Limb (tissue), 2 donors: Measurements from ENCODE around the gene SLC7A6.
A peak's percentile ranks its signal among the peaks of the same experiment; 100 is the strongest.

ENCODE experiments used
- DNase-seq, 2 donors: peaks; one replicate each; pipeline ENCODE4 v3.0.0-alpha.2; 2016; ENCODE audit errors: extremely low spot score in 2 of 2

SLC7A6 gene

DNA sequence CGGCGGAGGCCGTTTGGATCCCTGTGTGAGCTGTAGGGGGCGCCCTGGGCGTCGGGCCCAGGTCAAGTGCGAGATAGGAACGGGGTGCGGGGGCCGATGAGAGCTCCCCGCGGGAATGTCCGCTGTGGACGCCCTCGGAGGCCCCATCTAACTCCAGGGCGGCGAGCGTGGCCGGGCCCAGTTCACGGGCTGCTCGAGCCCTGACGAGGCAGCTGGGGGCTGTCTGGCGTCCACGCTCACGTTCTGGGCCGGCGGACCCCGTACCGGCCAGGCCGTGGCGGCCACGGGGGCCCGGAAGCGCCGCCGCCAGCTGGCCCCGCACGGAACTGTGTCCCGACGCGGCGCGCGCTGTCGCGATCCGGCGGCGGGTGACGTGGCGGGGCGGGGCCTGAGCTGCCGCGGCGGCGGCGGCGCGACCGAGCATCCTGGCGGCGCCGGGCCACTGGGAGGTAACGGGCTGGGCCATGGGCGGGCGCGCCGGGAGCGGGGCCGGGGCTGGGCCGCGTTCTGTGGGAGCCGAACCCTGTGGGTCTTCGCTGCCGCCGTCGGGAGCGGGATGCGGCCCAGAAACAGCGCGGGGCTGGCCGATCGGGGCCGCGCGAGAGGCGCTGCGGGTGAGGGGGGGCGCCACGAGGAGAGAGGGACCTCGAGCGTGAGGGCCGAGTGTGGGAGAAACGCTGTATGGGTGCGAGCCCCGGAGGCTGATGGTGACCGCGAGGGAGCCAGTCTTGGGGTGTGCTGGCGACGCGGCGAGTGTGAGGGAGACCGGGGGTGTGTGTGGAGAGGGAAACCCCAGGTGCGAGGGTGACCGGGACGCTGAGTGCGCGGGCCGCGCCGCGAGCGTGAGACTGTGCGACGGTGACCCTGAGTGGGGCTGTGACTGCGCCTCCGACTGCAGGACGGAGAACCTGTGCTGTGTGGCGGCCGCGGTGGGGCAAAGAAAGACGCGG lies at the start of gene SLC7A6:
TSS of gene SLC7A6 (plus strand) at position 399 of the 950 bp plus-strand sequence. CDS start 10,201 bp downstream, outside the sequence.
- DNase-seq, result peak; percentile 46 to 86

GRCh38 chr16:68214726-68215125 lies 49.6 kb upstream of the SLC7A6 start:
- DNase-seq, result no peak

- no peak for DNase-seq
These were observed 49.0 kb upstream of the SLC7A6 start for GRCh38 chr16:68215302-68215701.

GRCh38 chr16:68216240-68216639 lies 48.1 kb upstream of the SLC7A6 start:
- no peak for DNase-seq

DNA sequence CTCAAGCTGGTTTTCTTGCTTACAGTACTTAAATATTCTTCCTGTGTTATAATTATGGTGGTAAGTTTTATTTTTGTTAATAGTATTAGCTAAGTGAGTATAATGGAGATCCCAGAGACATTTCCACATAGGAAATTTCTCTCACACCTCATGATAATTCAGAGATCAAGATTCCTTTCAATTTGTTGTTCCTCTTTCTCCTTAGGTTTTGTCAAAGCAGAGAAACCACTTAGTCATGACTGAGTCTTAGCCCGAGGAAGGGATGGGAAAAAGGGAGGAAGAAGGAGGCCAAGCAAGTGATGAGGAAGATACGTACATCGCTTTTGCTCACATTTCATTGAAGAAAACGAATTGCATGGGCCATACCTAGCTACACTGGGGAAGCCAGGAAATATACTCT lies 46.8 kb upstream of the SLC7A6 start:
- DNase-seq, result no peak

DNA sequence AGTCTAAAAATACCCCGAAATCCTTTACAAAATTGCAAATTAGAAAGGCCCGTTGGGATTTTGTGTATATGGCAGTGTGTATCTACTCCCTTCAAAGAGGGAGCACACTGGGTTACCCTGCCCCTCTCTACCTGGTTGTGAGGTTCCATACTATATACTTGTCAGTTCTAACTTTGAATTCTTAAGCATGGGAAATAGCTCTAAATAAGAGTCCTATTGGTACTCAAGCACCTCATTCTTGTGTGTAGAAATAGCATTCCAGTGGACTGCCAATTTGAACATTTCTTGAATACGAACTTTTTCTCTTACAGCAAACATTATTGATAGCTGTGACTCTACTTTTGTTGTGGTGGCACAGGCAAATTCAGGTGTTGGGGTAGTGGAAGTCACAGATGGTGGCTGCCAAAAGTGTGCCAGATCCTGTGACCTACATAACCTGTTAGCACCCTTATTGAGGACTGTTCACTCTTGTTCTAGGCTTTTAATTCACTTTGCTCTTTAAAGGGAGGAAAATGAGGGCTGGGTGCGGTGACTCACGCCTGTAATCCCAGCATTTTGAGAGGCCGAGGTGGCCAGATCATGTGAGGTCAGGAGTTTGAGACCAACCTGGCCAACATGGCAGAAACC lies 44.5 kb upstream of the SLC7A6 start:
- DNase-seq, result no peak

- no peak for DNase-seq
These were observed 41.3 kb upstream of the SLC7A6 start for GRCh38 chr16:68223072-68223471.

DNA sequence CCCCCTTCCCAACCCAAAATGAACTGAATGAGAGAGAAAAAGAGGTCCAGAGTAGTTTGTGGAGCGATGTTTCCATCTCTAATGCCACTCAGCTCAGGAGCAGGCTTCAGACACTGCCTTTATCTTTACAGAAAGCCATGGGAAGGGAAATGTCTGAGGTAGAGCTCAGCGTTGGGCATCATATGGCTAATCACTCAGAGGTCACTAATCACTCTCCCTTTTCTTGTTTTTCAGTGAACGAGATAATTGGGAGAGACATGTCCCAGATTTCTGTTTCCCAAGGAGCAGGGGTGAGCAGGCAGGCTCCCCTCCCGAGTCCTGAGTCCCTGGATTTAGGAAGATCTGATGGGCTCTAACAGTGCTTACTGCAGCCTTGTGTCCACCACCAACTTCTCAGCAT lies 38.2 kb upstream of the SLC7A6 start:
- no peak for DNase-seq

DNA sequence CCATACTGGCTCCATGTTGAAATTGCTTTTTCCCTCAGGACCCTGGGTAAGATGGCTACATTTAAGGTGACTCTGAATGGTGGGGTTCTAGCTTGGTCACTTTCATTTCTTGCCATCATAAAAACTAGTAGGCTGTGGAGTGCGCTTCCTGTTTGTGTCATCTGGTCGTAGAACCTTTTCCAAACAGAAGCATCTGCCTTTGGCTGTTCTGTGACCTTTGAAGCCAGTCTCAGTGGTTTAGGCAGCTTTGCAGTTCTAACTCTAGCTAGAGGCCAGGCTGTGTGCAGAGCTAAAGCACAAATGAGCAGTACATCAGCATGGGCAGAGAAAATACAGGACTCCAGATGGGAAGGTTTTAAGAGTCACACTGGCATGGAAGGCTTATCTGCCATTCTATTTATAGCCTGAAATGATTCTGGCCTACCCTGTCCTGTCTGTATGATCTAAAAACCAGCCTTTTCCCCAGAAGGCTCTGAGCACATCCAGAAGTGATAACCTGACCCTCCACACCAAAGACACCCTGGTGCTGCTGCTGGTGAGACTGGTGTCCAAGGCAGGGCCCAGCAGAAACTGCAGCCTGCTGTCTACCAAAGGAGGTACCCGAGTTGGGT lies 37.0 kb upstream of the SLC7A6 start:
- no peak for DNase-seq

DNA sequence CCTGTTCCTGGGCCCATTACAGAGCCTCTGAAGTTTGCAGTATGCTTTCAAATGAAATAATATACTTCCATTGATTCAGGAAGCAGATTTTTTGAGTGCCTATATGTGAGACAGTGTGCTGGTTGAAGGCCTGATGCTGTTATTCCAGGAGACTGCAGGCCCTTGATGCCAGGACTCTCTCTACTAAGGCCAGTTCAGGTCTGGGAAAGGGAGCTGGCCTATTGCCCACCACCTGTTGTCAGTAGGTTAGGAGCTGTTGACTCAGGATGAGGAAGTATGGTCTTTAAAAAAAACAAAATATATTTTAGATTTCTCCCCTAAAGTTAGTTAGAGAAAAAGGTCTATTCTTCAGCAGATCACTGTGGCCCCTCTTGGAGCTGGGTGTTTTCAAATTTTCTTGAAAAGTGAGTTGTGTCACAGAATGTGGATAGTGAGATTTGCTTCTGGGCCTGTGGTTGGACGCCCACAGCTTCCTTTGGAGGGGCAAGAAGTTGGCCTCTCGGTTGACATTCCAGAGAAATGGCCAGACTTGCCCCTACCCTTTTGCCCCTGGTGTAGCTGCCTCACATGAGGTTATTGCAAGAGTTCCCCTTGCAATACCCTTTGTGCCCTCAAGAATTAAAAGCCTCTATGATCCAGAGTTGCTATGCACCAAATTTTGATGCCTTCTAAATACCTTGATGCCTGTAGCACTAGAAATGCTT lies 36.3 kb upstream of the SLC7A6 start:
- no peak for DNase-seq

- DNase-seq, result no peak
These were observed 35.7 kb upstream of the SLC7A6 start for GRCh38 chr16:68228652-68229051.

GRCh38 chr16:68229431-68230175 lies 34.7 kb upstream of the SLC7A6 start:
- DNase-seq, result peak; percentile 74 to 80

DNA sequence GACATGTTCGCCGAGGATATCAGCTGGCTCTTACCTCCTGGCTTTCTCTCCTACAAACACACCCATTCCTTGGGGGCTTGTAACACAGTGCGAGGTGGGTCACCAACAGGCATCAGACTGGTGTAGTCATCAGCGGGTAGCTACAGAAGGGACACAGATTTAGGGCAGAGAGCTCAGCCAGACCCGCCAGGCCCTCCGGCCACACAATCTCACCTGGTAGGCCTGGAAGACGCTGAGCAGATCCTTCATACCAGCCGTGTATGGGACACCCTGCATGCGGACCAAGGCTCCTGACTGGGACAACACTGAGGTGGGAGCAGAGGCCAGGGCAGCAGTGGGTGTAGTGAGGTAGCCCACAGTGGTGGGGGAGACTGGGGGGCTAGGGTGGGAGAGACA lies 34.2 kb upstream of the SLC7A6 start:
- DNase-seq, result no peak

DNA sequence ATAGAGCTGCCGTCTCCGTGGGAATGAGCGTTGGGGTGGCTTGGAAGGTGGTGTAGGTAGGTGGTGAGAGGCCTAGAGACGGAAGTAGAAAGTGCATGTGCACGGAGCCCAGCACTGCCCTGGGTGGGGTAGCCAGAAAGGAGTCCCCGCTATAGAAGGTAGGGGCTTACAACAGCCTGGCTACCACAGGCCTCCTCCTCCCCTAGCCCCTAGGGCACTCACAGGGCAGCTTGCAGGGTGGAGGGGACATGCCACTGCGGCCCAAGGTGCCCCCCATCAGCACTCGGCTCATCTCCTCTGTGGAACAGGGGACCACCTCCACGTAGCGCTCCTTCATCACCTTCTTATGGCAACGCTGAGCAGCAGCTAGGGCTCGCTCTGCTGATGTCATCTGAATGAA lies 33.4 kb upstream of the SLC7A6 start:
- DNase-seq, result no peak

DNA sequence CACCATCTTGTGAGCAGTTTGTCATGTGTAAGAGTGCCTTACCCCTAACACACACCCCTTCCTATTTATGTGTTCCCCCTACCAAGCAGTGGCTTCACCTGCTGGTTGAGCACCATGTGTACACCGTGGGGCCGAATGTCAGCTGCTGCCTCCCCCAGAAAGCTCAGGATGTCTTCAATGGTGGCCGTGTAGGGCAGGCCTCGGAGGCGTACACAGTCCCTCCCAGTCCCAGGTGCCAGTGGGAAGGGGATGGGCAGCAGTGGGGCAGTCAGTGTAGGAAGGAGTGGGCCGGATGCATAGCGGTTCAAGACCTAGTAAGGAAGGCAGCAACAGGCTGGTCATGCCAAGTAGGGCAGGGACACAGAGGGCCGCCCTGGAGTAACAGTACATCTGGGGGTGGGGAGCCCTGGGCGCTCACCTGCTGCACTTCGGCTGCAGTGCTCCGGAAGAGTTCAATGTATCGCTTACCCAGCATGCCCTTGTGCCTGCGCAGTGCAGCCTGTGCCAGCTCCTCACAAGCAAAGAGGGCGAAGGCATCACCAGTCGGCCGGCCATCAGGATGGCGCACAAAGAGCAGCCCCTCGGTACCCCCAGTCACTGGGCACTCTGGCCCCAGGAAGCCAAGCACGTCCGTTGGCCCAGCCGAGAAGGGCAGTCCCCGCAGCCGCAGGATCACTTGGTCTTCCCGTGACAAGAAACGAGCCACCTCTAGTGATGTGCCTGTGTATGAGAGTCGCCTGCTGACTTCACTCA lies 32.8 kb upstream of the SLC7A6 start:
- DNase-seq, result no peak

GRCh38 chr16:68232335-68232734 lies 32.0 kb upstream of the SLC7A6 start:
- no peak for DNase-seq

DNA sequence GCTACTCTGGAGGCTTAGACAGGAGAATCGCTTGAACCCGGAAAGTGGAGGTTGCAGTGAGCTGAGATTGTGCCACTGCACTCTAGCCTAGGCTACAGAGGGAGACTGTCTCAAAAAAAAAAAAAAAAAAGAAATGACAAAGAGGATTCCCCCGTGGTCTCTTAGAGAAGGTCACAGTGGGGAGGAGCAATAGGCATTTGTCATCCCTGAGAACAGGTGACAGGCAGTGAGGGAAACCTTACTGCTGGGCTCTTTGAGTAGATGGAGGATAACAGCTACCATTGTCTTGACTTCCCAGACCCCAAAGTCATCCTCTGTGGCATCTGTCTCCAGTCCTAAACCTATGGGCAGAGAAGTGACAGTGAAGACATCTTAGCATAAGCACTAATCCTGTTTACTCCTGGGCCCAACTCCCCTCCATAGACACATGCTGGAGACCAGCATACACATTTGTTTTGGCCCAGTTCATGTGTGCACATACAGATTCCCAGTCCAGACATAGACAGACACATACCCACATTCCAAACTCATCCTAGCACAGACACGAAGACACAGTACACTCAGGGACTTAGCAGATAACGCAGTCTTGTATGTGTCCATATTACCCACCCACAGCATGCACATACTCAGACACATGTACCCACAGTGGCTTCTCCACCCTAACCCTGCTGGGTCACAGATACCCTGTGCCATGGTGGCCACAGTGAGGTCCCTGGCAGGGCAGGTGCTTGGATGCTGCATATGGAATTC lies 31.1 kb upstream of the SLC7A6 start:
- no peak for DNase-seq

DNA sequence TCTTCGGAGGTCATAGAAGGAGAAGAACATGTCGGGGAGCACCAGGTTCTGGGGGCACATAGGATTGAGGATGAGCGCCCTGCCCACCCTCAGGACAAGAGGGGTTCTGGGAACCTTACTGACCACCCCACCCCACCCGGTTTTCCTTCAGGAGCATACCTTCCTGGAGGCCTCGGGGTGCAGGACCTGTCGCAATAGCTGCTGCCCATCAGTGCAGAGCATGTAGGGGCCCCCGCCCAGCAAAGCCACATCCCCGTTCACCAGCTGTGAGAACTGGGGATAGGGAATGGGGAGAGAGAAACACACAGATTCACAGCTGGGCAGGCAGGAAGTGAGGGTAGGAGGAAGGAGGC lies 30.5 kb upstream of the SLC7A6 start:
- no peak for DNase-seq

DNA sequence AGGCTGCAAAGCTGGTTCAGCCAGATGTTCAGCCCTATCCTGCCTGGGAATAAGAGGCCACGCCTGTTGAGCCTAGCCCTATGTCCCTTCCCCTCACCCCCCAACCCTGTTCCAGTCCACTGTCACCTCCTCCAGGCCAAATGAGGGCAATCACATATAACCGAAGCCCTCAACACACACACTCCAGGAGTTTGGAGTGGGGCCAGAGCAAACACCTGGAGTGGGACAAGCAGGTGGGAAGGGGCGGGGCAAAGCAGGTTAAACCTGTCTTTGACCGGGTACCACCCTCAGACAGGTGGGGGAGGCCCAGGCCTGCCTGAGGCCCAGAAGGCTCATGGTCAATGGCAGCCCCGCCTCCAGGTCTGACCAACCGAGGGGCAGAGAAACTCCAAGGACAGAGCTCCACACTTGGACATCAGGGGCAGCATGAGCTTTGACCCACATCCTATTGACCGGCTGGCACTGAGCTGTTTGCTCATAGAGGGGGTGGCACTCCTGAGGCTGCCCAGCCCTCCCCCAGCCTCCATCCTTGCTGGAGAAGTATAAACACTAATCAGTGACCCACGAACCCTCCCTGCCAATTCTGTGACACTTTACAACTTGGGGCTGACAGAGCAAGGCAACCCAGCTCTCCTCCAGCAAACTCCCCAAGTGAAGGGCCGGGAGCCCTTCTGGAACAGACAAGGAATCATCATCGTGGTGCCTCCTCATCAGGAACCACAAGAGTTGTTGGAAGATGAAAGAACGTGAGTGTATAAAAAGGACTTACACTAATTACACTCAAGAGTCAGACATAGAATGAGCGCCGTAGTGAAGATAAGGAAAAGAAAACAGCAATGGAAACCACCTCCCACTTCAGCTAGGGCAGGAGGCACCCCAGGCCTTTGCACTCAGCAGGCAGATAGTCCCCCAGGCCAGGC lies 29.9 kb upstream of the SLC7A6 start:
- DNase-seq, result no peak
